ENCODE data around the gene HDDC3. TPM values are rescaled to one million over a fixed set of nuclear protein-coding genes. Genes with fewer than 3 reads are reported as not detected.

HDDC3 gene
- total RNA-seq, 1 experiment from 2014 or later, result 5.3 TPM

DNA sequence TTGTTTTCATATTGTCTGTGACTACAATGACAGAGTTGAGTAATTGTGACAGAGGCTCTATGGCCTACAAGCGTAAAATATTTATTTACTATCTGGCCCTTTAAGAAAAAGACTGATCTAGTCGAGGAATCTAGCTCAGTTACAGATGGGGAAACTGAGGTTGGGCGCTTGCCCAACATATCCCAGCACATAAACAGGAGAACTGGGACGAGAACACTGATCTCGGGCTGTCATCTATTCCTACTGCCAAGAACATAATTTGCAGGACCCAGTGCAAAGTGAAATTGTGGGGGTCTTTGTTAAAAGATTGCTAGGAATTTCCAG is 46.1 kb downstream of the HDDC3 start:
- POLR2A ChIA-PET, result interaction anchor here (0.6 kb wide), 1 partner anchor 41 kb away, joined by 10 read pairs; no protein-coding TSS in a partner anchor
- DNase-seq (ENCODE audit: low read depth, low spot score), result no peak
- H3K27ac ChIP-seq (ENCODE audit: low read length), result no peak overlapping the region
- no peak for ATAC-seq
- TF ChIP-seq, protein P1, sequence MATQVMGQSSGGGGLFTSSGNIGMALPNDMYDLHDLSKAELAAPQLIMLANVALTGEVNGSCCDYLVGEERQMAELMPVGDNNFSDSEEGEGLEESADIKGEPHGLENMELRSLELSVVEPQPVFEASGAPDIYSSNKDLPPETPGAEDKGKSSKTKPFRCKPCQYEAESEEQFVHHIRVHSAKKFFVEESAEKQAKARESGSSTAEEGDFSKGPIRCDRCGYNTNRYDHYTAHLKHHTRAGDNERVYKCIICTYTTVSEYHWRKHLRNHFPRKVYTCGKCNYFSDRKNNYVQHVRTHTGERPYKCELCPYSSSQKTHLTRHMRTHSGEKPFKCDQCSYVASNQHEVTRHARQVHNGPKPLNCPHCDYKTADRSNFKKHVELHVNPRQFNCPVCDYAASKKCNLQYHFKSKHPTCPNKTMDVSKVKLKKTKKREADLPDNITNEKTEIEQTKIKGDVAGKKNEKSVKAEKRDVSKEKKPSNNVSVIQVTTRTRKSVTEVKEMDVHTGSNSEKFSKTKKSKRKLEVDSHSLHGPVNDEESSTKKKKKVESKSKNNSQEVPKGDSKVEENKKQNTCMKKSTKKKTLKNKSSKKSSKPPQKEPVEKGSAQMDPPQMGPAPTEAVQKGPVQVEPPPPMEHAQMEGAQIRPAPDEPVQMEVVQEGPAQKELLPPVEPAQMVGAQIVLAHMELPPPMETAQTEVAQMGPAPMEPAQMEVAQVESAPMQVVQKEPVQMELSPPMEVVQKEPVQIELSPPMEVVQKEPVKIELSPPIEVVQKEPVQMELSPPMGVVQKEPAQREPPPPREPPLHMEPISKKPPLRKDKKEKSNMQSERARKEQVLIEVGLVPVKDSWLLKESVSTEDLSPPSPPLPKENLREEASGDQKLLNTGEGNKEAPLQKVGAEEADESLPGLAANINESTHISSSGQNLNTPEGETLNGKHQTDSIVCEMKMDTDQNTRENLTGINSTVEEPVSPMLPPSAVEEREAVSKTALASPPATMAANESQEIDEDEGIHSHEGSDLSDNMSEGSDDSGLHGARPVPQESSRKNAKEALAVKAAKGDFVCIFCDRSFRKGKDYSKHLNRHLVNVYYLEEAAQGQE (IDR thresholded peaks at IDR 0.05; ENCODE audit: insufficient read depth in 1 of 2, low read depth in 2 of 2, low read length in 1 of 2), result no peak
- TF ChIP-seq, protein P2, sequence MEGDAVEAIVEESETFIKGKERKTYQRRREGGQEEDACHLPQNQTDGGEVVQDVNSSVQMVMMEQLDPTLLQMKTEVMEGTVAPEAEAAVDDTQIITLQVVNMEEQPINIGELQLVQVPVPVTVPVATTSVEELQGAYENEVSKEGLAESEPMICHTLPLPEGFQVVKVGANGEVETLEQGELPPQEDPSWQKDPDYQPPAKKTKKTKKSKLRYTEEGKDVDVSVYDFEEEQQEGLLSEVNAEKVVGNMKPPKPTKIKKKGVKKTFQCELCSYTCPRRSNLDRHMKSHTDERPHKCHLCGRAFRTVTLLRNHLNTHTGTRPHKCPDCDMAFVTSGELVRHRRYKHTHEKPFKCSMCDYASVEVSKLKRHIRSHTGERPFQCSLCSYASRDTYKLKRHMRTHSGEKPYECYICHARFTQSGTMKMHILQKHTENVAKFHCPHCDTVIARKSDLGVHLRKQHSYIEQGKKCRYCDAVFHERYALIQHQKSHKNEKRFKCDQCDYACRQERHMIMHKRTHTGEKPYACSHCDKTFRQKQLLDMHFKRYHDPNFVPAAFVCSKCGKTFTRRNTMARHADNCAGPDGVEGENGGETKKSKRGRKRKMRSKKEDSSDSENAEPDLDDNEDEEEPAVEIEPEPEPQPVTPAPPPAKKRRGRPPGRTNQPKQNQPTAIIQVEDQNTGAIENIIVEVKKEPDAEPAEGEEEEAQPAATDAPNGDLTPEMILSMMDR (IDR thresholded peaks at IDR 0.05), result peak; percentile 80
- no peaks in the 10 kb centered on the region for H3K27me3 ChIP-seq (ENCODE audit: control insufficient read depth, insufficient read depth, low read length)
- H3K4me1 ChIP-seq (ENCODE audit: control insufficient read depth, insufficient read depth, low read length), result no peaks in the 10 kb centered on the region
- no TSS peak for BruUV-seq (replicated peaks)
- H3K36me3 ChIP-seq (ENCODE audit: control insufficient read depth, insufficient read depth, low read length), result no peaks in the 10 kb centered on the region
- CTCF ChIA-PET, result interaction anchor here (0.7 to 1.6 kb wide), 4 partner anchors 14 to 238 kb away, joined by 3 to 8 read pairs (median 4); no protein-coding TSS in a partner anchor
- H3K9me3 ChIP-seq (ENCODE audit: control insufficient read depth, insufficient read depth, low read depth, low read length), result no peaks in the 10 kb centered on the region
- intact Hi-C loops (cut with micrococcal nuclease; ENCODE audit: unreplicated experiment) (loop anchor here (1.0 kb wide), 1 partner anchor 238 kb away; no protein-coding TSS in a partner anchor), in situ Hi-C loops (cut with HindIII; ENCODE audit: low pct_unique_long_range_greater_than_20kb, low sequenced_read_pairs) (no loop called here)
- H3K4me3 ChIP-seq (ENCODE audit: low read depth in 2 of 2, low read length in 2 of 2), result no peak overlapping the region

DNA sequence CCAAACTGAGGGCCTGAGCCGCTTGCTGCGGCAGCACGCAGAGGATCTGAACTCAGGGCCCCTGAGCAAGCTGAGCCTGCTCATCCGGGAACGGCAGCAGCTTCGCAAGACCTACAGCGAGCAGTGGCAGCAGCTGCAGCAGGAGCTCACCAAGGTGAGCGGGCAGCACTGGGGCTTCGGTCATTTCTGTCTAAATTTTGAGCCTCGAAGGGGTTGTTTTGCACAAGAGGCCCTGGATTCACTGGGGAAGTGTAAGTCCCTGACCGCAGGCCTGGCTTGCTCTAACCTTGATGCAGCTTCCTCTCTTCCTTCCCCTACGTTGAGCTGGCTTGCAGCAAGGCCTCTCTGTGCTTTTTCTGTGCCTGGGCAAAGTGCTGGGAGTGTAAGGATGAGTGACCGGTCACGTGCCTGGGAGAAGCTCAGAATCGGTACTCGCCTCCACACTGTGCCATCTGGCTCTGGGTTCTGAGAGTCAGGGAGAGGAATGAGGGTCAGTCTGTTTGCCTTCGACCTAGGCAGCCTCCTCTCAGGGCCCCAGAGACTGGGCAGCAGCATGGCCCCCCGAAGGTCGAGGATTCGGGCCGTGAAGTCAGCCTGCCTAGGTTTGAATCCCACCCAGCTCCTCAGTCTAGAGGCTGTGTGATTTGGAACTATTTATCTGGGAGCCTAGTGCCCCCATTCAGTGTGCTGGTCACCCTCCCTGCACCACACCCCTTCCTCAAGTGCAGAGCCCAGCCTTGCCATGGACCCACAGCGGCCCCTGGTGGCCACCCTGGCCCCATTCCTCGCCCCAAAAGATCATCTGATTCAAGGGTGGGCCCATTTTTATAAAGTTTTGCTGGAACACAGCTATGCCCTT is 46.7 kb downstream of the HDDC3 start:
- in situ Hi-C loops (cut with HindIII; ENCODE audit: low pct_unique_long_range_greater_than_20kb, low sequenced_read_pairs), result no loop called here
- ChIA-PET CTCF (interaction anchor here (0.5 to 1.6 kb wide), 7 partner anchors 10 to 387 kb away, joined by 3 to 10 read pairs (median 3); no protein-coding TSS in a partner anchor), POLR2A (no interaction called here)
- TF ChIP-seq, protein P2 (IDR thresholded peaks at IDR 0.05), result peak; percentile 99
- no peak for TF ChIP-seq SIN3A (IDR thresholded peaks at IDR 0.05; ENCODE audit: borderline replicate concordance, insufficient read depth, low read depth, low read length)
- H3K36me3 ChIP-seq (ENCODE audit: control insufficient read depth, insufficient read depth, low read length), result no peaks in the 10 kb centered on the region
- DNase-seq (ENCODE audit: low read depth, low spot score) (no peak), ATAC-seq (peak; percentile 73)
- no TSS peak for BruUV-seq (replicated peaks)
- H3K27me3 ChIP-seq (ENCODE audit: control insufficient read depth, insufficient read depth, low read length), result no peaks in the 10 kb centered on the region
- intact Hi-C loops (cut with micrococcal nuclease; ENCODE audit: unreplicated experiment), result loop anchor here (1.0 kb wide), 1 partner anchor 237 kb away; no protein-coding TSS in a partner anchor
- H3K27ac ChIP-seq (ENCODE audit: low read length), result no peak overlapping the region
- no peak overlapping the region for H3K4me3 ChIP-seq (ENCODE audit: low read depth in 2 of 2, low read length in 2 of 2)
- H3K9me3 ChIP-seq (ENCODE audit: control insufficient read depth, insufficient read depth, low read depth, low read length), result no peaks in the 10 kb centered on the region
- H3K4me1 ChIP-seq (ENCODE audit: control insufficient read depth, insufficient read depth, low read length), result no peaks in the 10 kb centered on the region
